GM21423 (cell line): ENCODE data around the gene BANF1.
"Not testable (repeated sequence)": the region's sequence is repeated elsewhere in the genome, so short reads cannot be mapped to it uniquely, and the experiment has no call there.

ENCODE experiments used
- ATAC-seq: cut with Tn5 transposase; IDR thresholded peaks from one replicate; pipeline ENCODE4 v1.9.1; 2021; ENCODE audit warnings: mild to moderate bottlenecking, moderate library complexity; ENCODE audit not compliant: unreplicated experiment

Gene BANF1

DNA sequence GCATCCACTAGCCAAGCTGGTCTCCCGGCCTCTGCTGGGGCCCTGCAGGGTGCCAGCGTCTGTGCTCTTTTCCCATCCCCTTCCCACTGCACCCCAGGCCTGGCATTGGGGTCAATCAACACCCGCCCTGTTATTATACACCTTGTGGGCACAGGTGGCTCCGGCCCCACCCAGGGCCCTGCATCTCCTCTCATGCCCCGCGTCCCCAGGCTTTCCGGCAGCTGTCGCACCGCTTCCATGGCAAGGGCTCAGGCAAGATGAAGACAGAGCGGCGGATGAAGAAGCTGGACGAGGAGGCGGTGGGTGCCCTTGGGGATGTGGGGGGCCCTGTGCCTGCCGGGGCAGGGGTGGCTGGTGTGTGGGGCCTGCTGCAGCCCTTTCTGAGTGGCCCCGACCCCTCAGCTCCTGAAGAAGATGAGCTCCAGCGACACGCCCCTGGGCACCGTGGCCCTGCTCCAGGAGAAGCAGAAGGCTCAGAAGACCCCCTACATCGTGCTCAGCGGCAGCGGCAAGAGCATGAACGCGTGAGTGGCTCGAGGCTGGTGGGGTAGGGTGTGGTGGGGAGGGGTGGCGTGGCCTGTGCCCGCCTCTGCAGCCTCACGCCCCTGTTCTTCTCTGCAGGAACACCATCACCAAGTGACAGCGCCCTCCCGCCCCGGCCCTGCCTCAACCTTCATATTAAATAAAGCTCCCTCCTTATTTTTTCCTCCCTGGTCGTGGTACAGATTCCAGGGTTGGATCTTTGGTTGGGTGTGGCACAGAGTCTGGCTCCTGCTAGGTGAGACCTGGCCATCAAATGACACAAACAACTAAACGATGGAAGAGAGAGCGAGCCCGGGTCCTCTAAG is 23.7 kb upstream of the BANF1 start:
- no peak for ATAC-seq

DNA sequence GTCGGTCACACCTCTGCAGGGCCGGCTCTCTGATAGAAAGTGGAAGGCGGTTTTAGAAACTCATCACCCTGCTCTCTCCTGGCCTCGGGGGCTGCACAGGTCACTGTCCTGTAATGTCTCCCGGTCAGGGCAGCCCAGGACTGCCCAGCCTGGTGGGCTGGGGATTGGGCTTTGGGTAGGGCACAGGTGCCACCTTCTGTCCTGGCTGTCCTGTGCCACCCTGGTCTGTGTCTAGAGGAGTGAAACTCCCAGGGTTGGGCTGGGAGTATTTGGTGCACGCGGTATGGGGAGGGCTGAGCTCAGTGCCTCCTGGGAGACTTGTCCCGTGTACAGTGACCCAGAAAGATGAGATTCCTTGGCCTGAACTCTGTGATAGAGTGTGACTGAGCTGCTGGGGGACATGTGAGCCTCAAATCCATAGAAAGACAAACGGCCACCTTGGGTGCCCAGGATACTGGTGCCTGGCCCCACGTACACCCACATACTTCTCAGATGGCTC is 23.0 kb upstream of the BANF1 start:
- no peak for ATAC-seq

DNA sequence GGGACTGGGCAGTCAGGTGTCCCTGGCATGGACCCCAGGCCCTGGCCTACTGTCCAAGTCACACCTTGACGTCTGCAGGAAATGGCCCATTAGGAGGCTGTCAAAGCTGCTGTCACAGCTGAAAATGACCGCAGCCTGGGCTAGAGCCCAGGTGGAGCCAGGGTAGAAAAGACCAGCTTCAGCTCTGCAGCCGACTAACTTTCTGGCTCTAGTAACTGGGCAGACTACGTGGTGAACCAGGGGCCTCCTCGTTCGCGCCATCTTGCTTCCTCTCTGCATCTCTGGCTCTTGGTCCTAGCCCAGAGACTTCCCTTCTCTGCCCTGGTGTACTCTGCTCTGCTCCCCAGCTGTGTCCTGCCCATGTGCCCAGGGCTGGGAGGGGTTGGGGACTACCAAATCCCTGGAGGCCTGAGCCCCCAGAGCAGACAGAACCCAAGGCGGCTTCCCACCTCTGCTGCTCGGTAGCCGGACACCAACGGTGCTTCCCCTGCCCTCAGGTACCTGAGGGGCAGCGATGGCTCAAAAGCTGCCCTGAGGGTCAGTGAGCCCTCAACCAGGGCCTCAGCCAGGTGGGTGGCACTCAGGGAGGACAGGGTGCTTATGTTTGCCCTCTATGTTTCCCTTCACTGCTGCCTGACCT is 21.1 kb upstream of the BANF1 start:
- ATAC-seq: no peak

DNA sequence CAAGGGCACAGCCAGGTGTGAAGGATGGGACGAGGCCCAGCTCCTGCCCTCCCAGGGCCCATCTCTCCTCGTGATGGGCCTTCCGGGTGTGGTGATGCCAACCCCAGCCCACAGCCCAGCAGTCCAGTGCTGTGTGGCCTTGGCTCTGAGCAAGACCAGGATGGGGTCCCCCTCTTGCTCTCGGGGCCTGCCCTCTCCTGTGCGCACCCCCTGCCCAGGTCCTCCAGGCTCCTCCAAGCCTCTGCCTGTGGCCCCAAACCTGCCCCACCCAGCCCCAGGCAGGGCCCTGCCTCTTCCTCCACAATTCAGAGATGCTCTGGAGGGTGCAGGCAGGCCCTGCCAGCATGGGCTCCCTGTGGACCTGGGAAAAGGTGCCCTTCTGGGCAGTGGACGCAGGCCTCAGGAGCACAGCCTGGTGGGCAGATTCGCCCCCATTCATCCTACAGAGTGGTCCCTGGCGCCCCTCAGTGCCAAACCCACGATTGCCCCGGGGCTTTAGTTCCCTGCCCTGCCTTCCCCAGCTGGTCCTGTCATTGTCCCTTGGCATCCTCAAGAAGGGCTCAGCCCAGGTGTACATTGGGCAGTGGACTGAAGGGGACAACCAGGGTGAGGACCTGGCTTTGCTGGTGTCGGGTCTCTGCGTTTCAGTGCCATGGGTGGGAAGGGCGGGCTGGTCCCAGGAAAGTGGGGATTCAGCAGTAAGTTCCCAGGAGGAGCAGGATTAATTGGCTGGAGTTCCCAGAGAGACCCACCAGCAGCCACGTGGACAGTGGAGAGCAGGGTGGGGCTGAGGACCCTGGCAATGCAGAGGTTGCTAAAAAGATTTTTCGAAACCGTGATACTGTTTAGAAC is 20.1 kb upstream of the BANF1 start:
- no peak for ATAC-seq

DNA sequence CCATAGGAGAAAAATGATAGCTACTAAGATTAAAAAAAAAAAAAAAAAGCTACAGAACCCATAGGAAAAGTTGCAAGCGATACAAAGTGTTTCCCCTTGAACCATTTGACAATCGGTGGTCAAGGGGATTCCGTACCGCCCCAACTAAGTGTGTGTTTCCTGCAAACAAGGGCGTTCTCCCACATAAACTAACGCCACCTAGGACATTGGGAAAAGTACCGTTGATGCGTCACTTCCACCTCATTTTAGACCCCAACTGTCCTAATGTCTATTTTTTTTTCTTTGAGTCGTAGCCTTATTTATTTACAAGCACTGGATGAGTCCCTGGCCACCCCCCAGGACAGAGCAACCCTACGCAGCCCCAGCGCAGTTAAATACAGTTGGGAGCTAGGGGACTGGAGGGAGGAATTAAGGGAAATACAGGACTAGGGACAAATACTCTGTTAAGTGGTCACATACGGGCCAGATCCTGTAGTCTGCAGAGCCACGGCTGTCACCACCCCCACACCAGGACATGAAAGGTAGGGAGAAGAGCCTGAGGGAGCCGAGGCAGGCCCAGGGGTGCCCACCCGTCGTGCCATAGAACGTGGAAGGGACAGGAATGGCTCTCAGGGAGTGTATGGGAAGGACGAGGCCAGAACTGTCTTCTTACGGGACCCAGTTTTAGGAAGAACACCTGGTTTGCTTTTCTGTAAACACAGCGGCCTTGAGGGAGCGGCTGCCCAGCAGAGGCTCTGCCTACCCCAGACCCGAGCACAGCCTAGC is 19.3 kb upstream of the BANF1 start:
- no peak for ATAC-seq

DNA sequence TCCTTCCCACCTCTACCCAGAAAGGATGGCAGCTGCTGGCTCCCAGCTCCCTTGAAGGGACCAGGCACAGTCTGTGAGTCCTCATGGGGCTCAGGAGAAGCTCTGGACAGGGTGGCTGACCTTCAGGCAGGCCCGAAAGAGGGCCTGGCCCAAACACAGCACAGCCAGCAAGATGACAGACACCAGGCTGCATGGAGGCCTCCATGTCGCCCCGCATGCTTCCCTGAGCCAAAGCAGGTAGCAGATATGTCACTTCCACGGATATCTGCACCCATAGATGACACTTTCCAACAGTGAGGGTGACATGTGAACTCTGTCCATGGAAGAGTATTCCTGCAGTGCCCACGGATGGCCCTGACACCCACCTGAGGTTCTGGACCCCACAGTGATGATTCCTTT is 18.7 kb upstream of the BANF1 start:
- no peak for ATAC-seq

DNA sequence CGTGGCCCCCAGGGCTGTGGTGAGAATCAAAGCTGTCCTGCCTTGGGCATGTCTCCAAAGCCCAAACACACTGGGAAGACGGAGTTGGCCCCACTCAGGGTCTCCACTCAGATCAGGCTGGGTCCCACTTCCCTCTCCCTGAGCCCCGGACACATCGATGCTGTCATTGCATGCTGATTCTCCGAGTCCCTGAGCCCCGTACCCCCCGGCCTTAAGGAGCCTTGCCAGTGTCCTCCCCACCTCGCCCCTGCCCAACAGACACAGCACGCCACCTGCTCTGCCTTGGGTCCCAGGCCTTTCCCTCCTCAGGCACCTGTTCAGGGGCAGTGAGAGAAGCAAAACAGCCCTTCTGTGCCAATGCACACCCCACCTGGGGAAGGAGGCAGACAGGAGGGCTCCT is 15.0 kb upstream of the BANF1 start:
- no peak for ATAC-seq

DNA sequence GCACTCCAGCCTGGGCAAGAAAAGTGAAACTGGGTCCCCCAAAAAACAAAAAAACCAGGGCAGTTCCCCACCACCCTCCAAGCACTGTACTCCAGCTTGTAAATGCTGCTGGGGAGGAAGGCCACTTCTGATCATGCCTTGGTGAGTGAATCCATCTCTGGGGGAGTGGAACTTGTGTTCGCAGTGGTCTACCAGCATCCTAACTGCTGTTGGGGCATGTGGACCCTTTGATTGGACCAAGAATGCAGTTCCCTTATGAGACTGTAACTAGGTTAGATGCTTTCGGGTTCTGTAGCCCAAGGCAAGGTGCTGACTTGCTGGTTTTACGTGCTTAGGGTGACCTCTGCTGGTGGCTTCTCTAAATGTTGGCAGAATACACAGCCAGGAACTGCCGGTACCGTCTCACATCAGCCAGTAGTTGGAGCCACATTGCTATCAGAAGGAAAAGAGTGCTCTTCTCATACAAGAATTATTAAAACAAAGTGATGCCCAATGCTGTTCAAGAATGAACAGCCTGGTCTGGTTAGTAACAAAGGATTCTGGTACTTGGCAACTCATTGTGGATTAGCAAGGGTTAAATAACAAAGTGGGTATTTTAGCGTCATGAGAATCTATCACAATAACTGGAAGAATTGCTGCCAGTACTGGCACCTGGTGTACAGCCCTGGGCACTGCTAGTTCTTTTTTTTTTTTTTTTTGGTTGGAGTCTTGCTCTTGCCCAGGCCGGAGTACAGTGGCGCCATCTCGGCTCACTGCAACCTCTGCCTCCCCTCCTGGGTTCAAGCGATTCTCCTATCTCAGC is 13.3 kb upstream of the BANF1 start:
- peak; percentile 94 for ATAC-seq

DNA sequence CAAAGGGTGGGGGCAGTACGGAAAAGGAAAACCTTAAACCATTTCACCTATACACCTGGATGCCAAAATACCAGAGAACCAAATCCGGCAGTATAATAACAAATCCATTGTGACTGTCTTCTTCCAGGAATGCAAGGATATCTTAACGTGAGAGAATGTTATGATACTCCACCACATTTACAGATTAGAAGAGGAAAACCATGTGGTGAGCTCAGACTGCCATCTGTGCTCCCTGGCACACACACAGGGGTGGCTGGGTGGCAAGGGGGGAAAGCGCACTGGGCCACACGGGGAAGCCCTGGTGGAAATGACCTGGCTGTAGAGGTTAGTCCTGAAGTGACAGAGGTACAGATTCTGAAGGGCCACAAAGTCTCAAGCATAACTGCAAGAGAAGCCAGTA is 10.2 kb upstream of the BANF1 start:
- no peak for ATAC-seq

DNA sequence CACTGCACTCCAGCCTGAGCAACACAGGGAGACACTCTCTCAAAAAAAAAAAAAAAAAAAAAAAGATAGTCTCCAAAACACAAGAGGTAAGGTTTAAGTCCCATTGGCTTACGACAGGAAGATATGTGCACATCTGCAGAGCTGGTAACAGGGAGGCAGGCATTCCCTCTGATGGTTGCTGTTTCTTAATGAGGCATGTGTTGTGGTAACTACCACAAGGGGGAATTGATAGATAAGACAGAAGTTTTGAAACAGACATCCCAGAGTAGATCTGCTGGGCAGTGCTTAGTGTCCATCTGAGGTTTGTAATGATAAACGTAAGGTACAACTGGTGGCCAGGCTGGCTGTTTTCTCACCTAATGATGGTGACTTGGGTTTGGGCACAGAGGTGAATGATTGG is 5.0 kb upstream of the BANF1 start:
- ATAC-seq: no peak

DNA sequence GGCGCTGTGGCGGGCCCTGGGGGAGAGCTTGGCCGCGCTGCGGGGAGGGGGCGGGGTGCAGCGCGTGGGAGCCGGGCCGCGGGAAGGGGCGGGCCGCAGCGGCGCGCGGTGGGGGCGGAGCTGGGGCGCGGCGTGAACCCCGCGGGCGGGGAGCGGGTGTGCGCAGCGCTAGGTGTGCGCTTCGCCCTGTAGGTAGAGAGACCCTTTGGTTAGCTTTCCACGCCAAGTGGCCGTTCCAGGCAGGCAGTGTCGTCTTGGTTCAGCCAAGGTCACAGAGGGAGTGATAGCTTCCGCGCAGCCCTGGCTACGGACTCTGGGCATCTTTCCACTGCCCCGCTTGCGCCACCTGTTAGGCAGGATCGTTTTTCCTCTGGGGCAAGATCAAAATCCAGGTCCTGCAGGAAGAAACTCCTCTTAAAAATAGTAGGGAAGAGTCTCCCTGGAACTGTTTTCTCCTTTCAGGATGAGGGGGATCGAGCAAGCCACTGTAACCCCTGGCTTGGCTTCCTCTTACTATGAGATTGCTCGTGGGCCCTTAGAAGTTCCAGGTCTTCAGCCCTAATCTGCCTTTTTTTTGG is 434 bp downstream of the BANF1 start:
- peak; percentile 45 for ATAC-seq

DNA sequence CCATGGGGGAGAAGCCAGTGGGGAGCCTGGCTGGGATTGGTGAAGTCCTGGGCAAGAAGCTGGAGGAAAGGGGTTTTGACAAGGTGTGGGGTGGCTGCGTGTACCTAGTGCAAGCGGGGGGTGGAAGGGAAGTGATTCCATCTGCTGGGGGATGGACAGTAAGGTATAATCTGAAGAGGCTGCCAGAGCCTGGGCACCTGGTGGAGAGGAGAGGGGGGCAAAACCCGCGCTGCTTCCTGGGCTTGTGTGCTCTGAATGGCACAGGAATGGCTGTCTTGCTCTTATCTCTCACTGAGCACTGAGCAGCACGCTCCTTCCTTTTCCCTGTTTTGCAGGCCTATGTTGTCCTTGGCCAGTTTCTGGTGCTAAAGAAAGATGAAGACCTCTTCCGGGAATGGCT is 988 bp downstream of the BANF1 start:
- no peak for ATAC-seq

DNA sequence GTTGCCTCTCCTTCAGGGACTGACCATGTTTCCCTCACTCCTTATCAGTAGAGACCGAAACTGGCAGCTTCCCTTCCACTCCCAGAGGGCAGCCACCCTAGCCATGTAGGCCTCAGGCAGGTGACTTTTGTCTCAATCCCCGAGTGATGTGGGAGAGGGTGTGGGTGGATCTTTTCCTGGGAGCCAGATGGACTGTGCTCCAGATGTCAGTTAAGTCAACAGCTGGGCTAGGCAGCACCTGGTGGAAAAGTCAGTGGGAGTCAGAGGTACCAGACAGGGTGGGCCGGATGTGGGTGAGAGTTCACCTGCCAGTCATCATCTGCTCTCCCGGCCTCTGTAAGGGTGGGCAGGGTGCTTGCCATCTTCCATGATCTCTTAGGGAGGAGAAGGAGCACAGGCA is 1.9 kb downstream of the BANF1 start:
- no peak for ATAC-seq

DNA sequence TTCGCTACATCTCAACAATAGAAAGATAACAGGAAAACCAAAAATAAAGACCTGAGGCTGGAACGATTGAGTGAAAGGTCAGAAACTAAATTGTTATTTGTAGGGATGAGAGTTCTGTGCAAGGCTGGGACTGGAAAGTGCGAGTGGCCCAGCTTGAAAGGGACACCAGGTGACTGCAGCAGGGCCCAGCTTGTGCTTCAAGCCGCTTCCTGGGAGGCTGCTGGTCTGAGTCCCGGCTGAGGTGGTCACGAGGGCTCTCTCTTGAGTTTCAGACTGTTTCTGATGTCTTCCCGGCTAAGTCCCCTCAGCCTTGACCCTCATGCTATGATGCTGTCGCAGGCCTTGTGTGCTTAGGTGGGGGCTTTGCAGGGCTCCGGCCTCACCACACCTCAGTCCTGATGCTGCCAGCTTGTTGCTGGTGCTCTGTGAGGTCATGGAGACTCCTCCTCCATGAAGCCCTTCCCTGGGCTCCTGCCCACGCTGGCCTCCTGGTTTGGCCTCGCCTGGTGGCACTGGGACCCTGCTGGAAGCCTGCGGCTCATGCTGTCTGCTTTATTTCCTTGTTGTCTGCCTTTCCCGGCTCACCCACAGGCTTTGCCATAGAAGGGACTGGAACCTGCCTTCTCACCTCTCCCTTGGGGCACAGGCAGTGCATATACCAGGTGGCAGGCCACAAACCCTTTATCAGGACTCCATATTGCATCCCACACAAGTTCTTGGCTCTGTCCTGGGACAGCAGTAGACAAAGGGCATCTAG is 4.0 kb downstream of the BANF1 start:
- ATAC-seq: no peak

DNA sequence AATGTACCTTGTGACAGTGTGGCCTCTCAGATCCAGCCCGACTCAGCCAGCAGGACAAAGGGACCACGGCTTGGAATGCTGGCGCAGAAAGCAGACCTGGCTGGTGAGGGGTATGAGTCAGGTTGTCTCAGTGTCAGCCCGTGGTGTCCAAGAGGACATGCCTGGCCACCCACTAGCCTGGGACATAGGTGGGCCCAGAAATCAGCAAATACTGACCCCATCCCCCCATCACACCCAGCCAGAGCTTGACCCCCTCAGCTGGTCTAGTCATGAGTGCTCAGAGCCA is 4.5 kb downstream of the BANF1 start:
- ATAC-seq: no peak

DNA sequence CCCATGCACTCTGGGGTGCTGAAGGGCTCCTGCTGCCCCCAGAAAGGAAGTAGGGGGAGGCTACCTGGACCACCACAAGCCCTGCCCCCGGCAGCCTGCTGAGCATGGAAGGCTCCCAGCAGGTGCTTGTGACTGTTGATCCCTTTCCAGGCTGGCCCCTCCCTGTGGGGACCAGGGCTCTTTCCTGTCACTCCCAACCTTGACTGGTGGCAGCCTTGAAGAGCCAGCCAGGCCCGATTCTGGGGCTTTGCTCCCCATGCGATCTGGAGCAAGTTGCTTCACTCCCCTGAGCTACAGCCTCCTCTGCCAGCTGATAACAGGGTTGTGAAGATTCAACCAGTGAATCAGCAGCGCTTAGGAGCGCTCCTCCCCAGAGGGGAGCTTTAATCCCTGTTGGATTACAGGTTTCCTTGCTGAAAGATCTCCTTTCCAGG is 4.9 kb downstream of the BANF1 start:
- no peak for ATAC-seq

DNA sequence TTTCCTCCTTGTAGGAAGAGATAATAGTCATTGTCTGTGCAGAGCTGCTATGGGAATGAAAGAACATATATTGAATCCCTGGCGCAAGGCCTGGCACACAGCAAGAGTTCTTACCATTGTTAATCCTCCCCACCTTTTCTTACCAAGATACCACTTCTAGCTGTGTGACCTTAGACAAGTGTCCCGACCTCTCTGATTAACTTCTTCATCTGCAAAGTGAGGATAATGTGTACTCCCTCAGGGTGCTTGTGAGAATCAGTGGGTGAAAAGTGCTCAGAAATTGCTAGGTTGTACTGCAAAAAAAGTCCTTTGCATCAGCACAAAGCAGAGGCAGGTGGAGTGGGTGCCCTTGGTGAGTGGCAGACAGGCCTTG is 5.8 kb downstream of the BANF1 start:
- no peak for ATAC-seq

DNA sequence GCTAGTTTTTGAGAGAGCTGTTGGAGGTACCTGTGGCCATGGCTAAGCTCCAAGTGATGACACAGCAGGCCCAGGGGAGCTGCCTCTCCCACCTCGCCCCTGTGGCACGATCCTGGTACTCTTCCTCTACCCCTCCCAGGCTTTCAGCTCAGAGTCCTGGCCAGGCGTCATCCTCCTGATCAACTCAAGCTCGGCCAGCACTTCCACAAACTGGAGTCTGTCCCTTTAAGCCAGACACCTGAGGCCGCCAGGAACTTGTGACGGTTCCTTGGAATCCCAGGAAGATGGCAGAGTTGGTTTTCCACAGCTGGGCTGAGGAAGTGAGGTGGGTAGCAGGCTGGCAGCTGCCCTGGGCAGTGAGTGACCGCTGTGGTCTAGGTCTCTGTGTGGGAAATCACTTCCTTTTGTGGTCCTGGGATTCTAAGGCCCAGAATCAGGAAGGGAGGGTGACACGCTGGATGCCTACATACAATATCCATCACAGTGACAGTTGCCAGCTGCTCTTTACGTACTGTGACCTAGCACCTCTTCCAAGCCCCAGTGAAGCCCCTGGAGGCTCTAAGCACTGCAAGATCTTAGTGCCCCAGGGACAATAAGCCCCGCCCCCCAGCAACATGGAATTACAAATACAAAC is 6.3 kb downstream of the BANF1 start:
- ATAC-seq: no peak

DNA sequence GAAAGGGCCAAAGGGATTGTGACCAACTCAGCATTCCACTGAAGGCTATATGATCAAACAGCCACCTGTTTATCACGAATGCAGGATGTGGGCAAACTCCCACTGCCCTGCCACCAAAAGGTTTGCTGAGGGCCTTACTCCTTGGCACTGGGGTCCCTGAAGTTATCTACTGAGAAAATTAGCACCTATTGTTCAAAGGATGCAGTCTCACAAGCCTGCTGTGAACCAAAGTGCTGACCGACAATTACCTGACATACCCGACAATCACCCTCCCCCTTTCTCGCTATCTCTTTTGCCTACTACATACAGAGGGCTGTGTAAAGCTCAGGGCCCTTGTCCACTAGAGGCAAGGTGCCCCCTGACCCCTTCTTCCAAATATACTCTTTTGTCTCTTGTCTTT is 7.7 kb downstream of the BANF1 start:
- not testable (repeated sequence) for ATAC-seq
